ENCODE measurements around the gene RNH1.

Gene RNH1

GRCh38 chr11:506238-506994, 626 bp downstream of the RNH1 start:
- TF ChIP-seq CTCF (IDR thresholded peaks at IDR 0.05; ENCODE audit: low read depth, low read length): no peak
- Histone ChIP-seq H3K9me3 (ENCODE audit: severe bottlenecking) (no peaks in the 10 kb centered on the region), H3K4me3 (ENCODE audit: low read depth, low read length) (peak overlapping the region; percentile 63), H3K36me3 (peaks cover 30% of the 10 kb centered on the region), H3K27me3 (ENCODE audit: insufficient read depth, low read depth, severe bottlenecking) (no peaks in the 10 kb centered on the region), H3K27ac (peak overlapping the region; percentile 98)
- peak; percentile 97 for DNase-seq

- no peak overlapping the region for H3K4me3 ChIP-seq (ENCODE audit: low read depth, low read length)
- peaks cover 38% of the 10 kb centered on the region for H3K36me3 ChIP-seq
- no peaks in the 10 kb centered on the region for H3K9me3 ChIP-seq (ENCODE audit: severe bottlenecking)
- DNase-seq: no peak
- no peak overlapping the region for H3K27ac ChIP-seq
- H3K27me3 ChIP-seq (ENCODE audit: insufficient read depth, low read depth, severe bottlenecking): no peaks in the 10 kb centered on the region
- no peak for TF ChIP-seq CTCF (IDR thresholded peaks at IDR 0.05; ENCODE audit: low read depth, low read length)
These were observed 2.1 kb downstream of the RNH1 start for GRCh38 chr11:504994-505344.

- H3K4me3 ChIP-seq (ENCODE audit: low read depth, low read length): no peak overlapping the region
- no peak for TF ChIP-seq CTCF (IDR thresholded peaks at IDR 0.05; ENCODE audit: low read depth, low read length)
- H3K27ac ChIP-seq: no peak overlapping the region
- H3K36me3 ChIP-seq: peaks cover 42% of the 10 kb centered on the region
- H3K9me3 ChIP-seq (ENCODE audit: severe bottlenecking): no peaks in the 10 kb centered on the region
- H3K27me3 ChIP-seq (ENCODE audit: insufficient read depth, low read depth, severe bottlenecking): no peaks in the 10 kb centered on the region
- DNase-seq: no peak
These were observed 2.7 kb downstream of the RNH1 start for GRCh38 chr11:504053-504993.

- Histone ChIP-seq H3K4me3 (ENCODE audit: low read depth, low read length) (no peak overlapping the region), H3K9me3 (ENCODE audit: severe bottlenecking) (no peaks in the 10 kb centered on the region), H3K36me3 (peaks cover 42% of the 10 kb centered on the region), H3K27ac (no peak overlapping the region), H3K27me3 (ENCODE audit: insufficient read depth, low read depth, severe bottlenecking) (no peaks in the 10 kb centered on the region)
- DNase-seq: no peak
- TF ChIP-seq CTCF (IDR thresholded peaks at IDR 0.05; ENCODE audit: low read depth, low read length): no peak
These were observed 3.7 kb downstream of the RNH1 start for GRCh38 chr11:503179-503981.

GRCh38 chr11:502288-503178, 4.5 kb downstream of the RNH1 start:
- H3K36me3 ChIP-seq: peaks cover 43% of the 10 kb centered on the region
- H3K9me3 ChIP-seq (ENCODE audit: severe bottlenecking): no peaks in the 10 kb centered on the region
- no peak overlapping the region for H3K27ac ChIP-seq
- no peak for TF ChIP-seq CTCF (IDR thresholded peaks at IDR 0.05; ENCODE audit: low read depth, low read length)
- no peak for DNase-seq
- H3K4me3 ChIP-seq (ENCODE audit: low read depth, low read length): no peak overlapping the region
- no peaks in the 10 kb centered on the region for H3K27me3 ChIP-seq (ENCODE audit: insufficient read depth, low read depth, severe bottlenecking)
